GM18498 (cell line): ENCODE results near the gene CRACDL.

Experiments
- ATAC-seq: cut with Tn5 transposase; IDR thresholded peaks from one replicate; pipeline ENCODE4 v1.9.1; 2021; ENCODE audit warnings: mild to moderate bottlenecking, moderate library complexity; ENCODE audit not compliant: unreplicated experiment

CRACDL gene

DNA sequence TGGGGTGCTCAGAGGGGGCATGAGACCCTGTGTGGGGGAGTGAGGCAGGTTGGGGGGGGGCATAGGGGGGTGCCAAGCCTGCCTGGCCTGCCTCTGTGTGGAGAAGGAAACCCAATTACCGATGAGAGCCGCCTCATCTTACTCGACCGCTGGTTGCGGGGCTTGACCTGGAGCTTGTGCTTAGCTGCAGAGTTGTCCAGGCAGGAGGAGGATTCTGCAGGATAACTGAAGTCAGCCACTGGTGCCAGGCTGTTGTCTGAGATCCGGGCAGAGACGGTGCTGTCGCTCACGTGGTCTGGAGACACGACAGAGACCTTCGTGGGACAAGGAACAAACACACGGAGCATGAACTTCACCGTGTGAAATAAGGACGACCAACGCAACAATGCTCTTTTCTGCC lies 109.2 kb downstream of the CRACDL start:
- ATAC-seq, result no peak

DNA sequence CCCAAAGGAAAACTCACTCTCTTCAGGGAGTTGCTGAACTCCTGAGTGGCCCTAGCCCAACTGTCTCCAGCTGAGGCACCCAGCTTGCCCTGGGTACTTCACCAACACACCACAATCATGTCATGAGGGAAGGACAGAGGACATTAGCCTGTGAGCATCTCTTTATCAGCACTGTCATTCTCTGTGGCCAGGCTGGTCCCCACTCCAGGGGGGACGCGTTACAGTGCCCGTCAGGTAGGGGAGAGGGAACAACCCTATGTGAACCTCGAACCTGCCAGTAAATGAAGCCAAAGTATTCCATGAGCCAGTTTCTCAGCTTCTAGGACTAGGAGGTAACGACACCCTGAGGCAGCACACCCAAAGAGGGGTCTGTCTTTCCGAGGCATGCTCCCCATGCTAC lies 110.2 kb downstream of the CRACDL start:
- ATAC-seq, result no peak

DNA sequence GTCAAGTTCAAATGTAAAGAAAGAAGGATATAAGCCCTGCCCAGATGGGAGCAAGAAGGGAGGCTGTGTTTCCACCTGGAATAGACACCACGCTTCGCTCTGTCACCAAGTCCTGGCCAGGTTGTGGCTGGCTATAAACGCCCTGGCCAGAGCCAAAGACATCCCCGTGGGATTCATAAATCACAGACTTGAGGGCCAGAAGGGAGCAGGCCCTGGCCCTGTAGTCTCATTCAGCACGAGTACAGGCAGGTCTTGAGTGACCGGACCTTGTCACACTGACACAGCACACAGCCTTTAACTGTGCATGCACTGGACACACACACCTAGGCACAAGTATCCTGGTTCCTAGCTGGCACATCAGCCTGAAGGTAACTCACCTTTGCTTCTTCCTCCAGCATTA lies 110.6 kb downstream of the CRACDL start:
- ATAC-seq, result no peak

DNA sequence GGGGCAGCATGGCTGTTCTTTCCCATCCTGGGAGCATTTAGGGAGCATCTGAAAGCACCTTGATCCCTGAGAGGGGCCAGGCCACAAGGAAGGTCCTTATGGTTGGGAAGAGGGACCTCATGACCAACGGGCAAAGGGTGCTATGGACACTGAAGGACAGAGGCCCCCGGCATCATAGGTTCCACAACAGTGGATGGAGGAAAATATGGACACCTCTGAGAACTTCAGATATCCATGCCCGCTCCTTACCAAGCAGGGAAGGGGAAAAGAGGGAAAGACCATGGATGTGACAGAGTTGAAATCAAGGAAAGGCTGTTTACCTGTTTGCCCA lies 111.0 kb downstream of the CRACDL start:
- no peak for ATAC-seq

DNA sequence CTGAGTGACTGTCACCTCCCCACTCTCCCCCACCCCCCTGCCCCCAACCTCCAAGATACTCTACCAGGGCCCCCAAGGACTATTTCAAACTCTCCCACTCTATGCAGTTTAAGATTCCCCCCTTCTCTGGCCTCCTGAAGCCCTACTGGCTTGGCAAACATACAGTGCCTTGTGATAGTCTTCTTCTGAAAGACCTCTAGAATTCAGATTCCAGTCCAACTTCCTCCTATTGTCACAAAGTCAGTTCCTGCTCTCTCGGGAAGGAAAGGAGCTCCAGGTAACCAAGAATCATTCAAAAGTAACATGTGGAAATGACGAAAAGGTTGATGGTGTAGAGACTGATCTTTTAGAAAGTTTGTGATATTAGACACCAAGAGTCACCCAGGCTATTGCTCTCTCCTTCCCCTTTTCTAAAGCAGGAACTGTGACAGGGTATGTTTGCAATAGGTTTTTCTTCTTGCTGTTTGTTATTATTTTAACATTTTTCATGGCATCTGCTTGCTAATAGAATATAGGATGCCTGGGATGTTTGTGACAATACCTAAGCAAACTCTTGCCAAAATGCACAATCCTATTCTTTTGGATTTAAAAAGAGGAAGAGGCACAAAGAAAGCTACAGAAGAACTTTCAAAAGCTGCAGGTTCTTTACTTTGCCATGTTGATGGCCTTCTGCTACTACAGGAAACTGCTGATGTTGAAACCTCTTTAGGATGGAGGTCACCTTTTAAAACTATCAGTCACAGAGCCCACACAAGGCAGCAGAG lies 111.6 kb downstream of the CRACDL start:
- ATAC-seq, result no peak

DNA sequence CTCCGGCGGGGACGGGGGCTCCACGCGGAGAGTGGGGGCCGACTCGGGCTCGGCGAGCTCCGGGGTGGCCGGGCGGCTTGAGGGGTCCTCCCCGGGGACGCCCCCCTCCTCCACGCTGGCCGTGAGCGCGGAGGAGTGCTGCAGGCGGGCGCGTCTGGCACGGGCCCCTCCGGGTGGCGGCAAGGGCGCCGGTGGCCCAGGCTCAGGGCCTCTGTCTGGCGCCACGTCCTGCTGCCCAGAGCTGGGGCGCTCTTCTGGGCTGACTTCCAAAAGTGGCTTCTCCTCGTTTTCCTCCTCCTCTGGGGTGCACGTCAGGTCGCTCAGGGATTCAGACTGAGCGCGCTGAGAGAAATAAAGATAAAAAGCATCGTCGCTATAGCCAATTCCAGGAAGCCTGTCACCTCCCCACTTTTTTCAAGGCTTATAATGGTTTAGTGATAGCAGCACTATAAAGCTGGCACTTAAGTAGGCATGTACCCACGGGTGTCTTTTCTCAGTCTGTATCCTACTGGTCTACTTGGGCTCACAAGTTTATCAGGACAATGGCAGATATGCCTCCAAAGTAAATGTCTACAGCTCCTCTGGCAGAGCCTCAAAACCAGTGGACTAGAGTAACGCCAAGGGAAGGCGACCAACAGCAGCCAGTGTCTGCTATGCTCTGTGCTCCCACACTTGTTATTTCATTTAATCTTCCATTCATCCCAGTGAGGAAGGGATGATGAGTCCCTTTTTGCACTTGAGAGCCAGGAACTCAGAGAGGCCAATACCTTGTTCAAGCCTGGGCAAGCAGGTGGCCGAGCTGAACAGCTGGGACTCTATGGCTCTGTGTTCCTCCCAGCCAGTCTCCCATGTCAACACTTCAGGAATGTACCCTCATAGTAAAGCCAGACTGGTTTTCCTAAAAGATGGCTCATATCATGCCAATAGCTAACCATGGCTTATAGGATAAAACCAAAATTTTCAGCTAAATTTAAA lies 112.5 kb downstream of the CRACDL start:
- ATAC-seq, result no peak

DNA sequence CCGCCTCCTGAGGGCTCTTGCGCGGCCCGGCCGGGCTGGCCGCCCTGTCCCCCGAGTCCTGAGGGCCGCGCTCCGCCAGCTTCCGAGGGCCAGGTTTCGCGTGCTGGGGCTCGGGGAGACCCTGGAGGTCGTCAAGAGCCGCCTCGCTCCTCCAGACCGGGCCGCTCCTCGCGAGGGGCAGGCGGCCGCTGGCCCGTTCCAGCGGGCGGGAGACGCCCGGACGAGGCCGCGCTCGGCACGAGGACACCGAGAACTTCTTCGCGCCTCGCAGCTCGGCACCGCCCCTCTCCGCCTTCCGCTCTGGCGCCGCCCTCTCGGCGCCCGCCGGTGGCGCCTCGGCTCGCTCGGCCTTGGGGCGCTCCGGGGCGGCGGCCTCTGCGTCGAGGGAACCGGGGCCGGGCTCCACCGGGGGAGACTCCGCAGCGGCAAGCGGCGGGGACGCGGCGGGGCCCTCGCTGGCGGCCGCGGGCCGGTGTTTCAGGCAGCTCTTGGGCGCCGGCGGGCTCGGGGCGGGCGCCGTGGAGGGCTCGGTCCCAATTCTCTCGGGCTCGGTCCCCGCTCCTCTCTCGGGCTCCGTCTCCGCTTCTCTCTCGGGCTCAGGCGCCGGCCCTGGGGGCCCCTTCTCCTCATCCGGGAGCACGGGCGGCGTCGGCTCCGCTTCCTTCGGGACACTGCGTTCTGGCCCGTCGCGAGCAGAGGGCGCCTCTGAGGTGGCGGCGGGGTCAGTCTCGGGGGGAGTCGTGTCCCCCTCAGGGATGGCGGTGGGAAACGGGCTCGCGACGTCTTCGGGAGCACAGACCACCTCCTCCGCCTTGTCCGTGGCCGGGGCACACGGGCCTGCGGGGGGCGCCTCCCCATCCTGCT lies 113.5 kb downstream of the CRACDL start:
- ATAC-seq, result no peak

DNA sequence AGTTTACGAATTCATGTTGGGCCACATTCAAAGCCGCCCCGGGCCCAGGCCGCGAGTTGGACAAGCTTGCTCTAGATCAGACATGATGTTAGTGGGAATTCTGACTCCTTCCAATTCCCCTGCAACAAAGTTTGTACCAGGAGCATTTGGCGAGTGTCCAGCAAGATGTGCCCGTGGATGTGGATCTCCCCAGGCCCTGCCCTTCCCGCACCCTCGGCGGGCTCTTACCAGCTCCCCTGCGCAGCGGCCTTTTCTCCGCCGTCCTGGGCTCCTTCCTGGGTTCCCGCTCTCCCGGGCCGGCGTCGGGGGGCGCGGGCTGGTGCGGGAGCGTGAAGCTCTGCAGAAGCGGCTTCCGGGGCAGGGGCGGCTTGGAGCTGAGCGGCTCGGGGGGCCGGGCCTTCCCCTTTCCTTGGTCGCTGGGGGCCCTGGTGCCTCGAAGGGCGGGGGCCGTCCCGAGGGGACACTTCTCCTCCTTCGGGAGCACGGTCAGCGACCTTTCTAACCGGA lies 114.3 kb downstream of the CRACDL start:
- ATAC-seq, result no peak

DNA sequence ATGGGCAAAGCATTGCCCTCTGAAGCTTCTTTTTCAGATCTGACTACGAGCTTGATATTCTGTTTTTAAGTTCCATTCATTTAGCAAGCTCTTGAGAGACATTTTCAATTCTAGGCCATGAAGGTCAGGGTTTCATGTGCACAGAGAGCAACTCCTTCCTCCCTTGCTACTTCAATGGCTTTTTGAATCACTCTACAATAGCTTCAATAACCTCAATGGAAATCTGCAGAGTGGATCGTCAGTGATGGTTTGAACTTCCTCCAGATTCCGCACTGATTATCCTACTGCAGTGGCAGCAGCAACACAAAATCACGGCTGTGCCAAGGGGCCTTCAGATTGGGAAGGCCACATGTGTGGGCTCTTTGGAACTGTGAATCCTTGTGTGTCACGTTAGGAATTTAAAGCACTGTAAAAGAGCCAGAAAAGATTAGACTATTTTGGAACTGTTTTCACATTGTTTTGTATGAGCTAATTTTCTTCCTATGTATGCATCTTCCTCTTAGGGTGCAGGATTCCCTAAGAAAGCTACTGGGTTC lies 116.7 kb downstream of the CRACDL start:
- no peak for ATAC-seq

DNA sequence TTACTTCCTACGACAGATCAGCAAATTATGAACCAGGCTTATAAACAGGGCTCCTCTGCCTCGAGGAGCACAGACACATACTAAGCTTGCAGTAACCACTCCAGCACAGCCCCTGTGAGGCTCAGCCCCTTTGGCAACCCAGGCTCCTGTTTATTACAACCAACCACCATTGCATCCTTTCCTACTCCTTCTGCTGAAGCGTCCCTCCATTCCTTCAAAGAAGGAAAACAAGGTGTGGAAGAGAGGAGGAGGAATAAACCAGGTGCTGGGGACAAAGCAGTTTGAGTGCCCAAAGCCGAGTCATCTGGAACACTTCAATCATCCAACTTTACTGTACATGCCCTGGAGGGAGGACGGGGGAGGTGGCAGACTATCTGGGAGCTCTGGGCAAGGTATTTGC lies 117.9 kb downstream of the CRACDL start:
- no peak for ATAC-seq

DNA sequence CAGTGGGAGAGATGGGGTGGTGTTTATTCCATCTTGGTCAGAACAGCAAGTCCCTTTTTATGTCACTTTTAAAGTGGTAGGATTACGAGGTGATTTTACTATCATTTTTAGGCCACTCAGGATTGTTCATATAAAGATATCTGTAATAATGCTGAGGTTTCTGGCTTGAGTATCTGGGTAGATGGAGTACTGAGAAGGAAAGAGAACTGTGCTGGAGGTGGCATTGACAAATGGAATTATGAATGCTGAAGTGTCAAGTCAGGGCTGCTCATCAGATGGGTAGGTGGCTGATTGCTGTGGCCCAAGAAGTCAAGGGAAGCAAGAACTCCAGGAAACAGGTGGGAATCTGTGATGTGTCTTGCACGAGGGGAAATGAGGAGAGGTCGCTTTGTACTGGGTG lies 119.7 kb downstream of the CRACDL start:
- no peak for ATAC-seq

DNA sequence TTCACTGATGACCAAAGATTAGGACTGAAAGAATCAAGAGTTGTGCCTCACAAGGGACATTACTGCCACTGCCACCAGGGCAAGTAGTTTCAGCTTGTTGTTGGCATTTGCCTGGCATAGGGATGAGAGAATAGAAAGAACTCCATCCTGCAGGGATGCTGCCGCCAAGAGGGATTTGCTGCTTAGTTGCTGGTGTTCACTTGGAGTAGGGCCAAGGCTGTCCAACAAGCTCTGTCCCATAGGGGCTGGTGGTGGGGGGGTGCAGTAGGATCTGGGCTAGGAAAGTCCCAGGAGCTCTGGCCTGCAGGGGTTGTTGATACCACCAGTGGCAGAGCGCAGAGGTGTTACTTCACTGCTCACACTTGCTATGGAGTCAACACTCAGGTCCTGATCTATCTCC lies 120.2 kb downstream of the CRACDL start:
- no peak for ATAC-seq

DNA sequence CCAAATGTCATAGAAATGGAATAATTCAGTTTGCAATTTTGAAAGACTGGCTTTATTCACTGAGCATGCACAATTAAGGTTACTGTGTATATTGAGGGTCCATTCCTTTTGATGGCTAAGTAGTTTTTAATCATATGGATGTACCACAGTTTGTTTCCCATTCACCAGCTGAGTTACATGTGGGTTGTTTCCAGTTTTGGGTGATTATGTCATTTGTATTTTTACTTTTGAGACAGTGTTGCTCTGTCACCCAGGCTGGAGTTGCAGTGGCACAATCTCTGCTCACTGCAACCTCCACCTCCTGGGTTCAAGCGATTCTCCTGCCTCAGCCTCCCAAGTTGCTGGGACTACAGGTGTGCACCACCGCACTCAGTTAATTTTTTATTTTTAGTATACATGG lies 124.3 kb downstream of the CRACDL start:
- no peak for ATAC-seq

DNA sequence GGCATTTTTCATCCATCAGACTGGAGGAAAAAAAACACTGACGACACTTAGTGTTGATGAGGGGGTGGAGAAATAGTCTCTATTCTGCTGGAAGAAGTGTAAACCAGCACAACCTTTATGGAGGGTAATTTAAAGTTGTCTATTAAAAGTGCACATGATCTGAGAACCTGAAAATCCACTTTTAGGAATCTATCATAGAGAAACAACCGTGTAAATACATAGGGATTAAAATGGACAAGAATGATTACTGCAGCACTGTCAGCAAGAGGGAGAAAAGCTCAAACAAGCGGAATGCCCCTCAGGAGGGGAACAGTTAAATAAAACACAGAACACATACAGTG lies 125.5 kb downstream of the CRACDL start:
- no peak for ATAC-seq

DNA sequence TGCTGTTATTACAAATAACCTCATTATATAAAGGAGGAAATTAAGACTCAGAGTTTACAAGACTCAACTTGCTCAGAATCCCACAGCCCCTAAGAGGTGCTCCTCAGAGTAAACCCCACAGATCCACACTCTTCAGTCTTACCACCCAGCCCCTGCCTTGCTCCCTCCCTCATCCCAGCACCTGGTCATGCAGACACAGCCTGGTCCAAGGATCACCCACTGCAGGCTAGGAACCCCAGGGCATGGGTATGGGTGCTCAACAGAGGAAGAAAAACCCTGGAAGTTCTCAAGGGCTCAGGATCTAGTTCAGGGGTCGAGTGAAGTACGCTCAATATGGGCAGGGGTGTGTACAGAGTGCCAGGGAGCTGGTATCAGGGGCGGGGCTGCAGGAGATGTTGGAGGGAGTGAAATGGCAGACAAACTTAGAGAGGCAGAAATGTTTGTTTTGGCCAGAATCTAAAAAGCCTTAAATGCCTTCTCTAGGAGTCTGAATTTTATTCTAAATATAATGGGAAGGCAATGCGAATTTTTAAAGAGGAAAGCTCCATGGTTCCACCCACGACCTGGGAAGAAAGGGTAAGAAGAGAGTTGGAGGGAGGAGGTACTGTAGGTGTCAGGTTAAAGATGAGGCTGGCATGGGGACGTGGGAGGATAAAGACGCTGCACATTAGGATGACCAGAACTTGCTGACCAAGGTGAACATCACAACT lies 126.0 kb downstream of the CRACDL start:
- ATAC-seq, result no peak

DNA sequence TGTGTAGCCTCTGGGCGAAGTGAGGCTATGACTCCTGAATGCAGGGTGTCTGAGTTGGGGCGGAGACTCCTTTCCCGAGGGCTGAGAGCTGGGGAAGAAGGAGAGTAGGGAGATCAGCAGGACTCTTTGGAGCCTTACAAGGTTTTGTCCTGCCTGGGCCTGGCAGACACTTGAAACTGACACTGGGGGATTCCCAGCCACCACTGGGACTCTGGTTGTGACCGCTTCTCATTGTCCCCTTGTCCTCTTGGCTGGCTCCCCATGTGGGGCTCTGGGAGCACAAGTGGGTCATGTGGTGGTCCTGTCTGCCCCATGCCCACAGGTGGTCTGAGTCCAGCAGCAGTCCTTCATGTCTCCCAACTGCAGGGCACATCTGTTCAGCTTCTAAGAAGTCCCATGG lies 126.9 kb downstream of the CRACDL start:
- ATAC-seq, result no peak

DNA sequence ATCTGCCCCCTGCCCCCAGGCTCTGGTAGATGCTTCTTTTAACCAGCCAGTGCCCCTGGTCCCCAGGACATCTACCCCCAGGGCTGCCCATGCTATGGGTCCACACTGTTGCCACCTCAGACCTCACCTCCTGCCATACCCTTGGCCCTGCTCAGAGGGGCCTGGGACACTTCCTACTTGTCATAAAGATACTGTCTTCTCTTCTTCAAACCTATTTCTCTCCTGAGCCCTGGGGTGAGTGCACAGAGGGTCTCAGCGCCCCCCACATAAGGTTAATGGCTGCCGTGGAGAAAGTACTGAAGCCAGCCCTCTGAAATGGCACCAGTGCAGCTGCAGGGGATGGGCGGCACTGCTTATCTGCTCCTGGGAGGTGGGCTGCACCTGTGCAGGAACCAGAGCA lies 127.5 kb downstream of the CRACDL start:
- no peak for ATAC-seq

DNA sequence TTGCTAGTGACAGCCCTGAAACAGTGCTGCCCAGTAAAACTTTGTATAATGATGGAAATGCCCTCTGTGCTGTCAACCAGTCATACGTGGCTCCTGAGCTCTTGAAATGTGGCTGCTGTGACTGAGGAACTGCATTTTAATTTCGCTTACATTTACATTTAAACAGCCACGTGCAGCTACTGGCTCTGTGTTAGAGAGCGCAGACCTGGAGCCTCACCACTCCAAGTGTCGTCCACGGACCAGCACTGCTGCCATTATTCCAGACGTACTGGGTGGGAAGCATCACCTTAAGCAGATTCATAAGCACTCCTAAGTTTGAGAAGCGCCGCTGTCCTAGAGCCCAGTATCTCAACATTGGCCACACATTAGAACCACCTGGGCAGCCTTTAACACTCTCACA lies 128.1 kb downstream of the CRACDL start:
- ATAC-seq, result no peak

DNA sequence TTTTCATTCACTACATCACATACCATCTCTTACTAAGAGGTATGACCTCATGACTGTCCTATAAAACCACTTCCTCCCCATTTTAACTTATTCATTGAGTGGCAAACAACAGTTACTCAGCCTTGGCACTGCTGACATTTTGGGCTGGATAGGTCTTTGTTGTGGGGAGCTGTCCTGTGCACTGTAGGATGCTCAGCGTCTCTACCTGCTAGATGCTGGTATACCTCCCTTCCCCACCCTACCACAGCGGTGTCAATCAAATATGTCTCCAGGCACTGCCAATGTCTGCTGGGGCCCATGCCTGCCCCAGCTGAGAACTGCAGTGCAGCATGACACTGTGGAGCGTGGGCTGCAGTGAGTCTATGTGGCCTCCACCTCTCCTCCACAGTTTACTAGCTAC lies 128.8 kb downstream of the CRACDL start:
- ATAC-seq, result no peak

DNA sequence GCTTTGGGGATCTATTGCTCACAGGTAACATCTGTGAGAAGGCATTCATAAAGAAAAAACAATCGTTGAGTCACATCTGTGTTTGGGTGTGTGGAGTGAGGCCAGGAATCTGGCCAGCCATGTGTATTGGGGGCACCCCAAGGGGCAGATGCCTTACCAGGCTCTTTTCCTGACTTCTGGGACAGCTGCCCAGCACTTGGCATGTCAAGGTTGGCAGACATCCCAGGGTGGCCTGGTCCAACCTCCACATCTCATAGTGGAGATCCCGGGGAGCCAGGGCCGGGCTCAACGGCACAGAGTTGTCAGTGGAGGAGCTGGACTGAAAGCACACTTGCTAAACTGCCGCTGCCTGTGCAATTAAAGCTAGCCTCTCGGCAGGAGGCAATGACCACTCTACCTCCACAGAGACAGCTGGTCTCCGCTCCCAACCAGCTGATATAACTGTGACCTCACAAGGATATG lies 129.8 kb downstream of the CRACDL start:
- ATAC-seq, result no peak
